Kidney (tissue), 14 donors: ENCODE data around the gene NHLRC1. TPM values are rescaled to one million over a fixed set of nuclear protein-coding genes. Genes with fewer than 3 reads are reported as not detected.

Experiments
- DNase-seq, 5 donors: peaks; one replicate each; pipeline ENCODE4 v3.0.0-alpha.2; 2013 to 2020
- FAIRE-seq: peaks from 2 replicates; lab custom pipeline; 2012; peaks lifted over from hg19 to GRCh38; lab: Jason Lieb, UNC
- H3K27ac ChIP-seq, 2 donors: one replicate each; pipeline ENCODE4 v1.7.0; 2013; ENCODE audit warnings: low read depth in 2 of 2, low read length in 2 of 2, inconsistent platforms in 1 of 2
- H3K27me3 ChIP-seq: one replicate; pipeline ENCODE4 v1.7.1; 2013; ENCODE audit warnings: low read length, inconsistent platforms; ENCODE audit not compliant: control insufficient read depth, insufficient read depth
- H3K36me3 ChIP-seq, 3 donors: one replicate each; pipeline versions ENCODE4 v1.7.0 to v1.7.1; 2013; ENCODE audit warnings: low read length in 3 of 3, control low read depth in 1 of 3, inconsistent platforms in 1 of 3; ENCODE audit not compliant: insufficient read depth in 3 of 3, control insufficient read depth in 2 of 3
- H3K4me1 ChIP-seq, 3 donors: one replicate each; pipeline versions ENCODE4 v1.7.0 to v1.7.1; 2013; ENCODE audit warnings: low read length in 3 of 3, inconsistent platforms in 1 of 3, low read depth in 1 of 3; ENCODE audit not compliant: control insufficient read depth in 2 of 3, insufficient read depth in 2 of 3
- H3K4me3 ChIP-seq, 3 donors: one replicate each; pipeline versions ENCODE4 v1.7.0 to v1.8.1; 2013; ENCODE audit warnings: low read length in 3 of 3, control low read depth in 1 of 3, inconsistent platforms in 1 of 3
- H3K9ac ChIP-seq, 3 donors: one replicate each; pipeline versions ENCODE4 v1.7.0 to v1.7.1; 2013; ENCODE audit warnings: low read length in 3 of 3, control low read depth in 1 of 3, inconsistent platforms in 1 of 3
- H3K9me3 ChIP-seq, 3 donors: one replicate each; pipeline versions ENCODE4 v1.7.0 to v1.7.1; 2013; ENCODE audit warnings: low read length in 3 of 3, control low read depth in 1 of 3, inconsistent platforms in 1 of 3; ENCODE audit not compliant: control insufficient read depth in 2 of 3, insufficient read depth in 1 of 3
- intact Hi-C: fragments of 100-400 bp; cut with DNase I; formaldehyde crosslinking; loops from one replicate; pipeline ENCODE4 v1.11.1; 2022
- polyA plus RNA-seq: library from polyadenylated mRNA; stranded (reverse); fragments of 350-450 nt; fragmentation: Illumina TruSeq; extraction: RNeasy Lipid Tissue Mini Kit (QIAGEN cat#74804); gene quantifications from one replicate; pipeline ENCODE4 v1.2.3, GENCODE V29; 2014; ENCODE audit warnings: low read depth, low replicate concordance; ENCODE audit not compliant: insufficient read depth
- total RNA-seq: library from RNA; stranded (reverse); fragmentation: NEBNext Ultra II Directional; extraction: Animal tissue kit (Norgen Biotek cat#: 25700); gene quantifications from one replicate; pipeline ENCODE4 v1.2.1, GENCODE V29; 2021
- TF ChIP-seq, protein P1 (sequence below): IDR thresholded peaks from 3 replicates; pipeline ENCODE4 v1.5.1; 2012; ENCODE audit warnings: mild to moderate bottlenecking, moderate library complexity, borderline replicate concordance; ENCODE audit not compliant: insufficient read depth; ENCODE audit errors: extremely low read depth
- donor health status: control.
- donor health status: control.
- donor health status: control.
- donor health status: control.
- donor health status: control.
- donor health status: DM: yes; HTN: yes; CAD: no.
- donor health status: Normal renal cell carcinoma (clear cell type).

The NHLRC1 gene
- total and polyA plus RNA-seq, 2 donors from 2014 or later, result 1.8 to 2.0 TPM

DNA sequence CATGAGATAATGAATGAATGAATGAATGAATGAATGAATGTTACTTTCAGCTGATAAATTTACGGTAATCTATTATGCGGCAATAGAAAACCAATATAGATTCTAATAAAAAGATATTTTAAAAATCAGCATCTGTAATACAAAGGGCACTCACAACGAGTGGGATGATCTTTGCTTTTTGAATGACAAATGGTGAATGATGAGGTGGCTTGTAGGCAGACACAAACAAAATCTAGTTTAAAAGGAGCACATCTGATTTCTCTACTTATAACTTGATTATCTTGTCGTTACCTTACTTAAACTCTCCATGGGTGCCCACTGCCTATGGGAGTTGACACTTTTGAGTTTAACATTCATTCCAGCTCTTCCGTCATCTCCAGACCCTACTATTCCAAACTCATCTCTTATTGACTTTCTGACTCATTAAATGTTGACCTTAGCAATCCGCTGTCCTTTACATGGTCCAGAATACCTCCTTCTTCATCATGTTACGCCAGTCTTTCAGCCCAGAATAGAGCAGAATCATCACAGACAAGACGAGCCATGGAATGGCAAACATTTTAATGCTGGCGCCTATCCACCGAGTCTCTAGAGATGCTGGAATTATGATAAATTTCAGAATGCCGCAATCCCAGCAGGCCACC, 41.3 kb downstream of the NHLRC1 start:
- DNase-seq, result no peak

DNA sequence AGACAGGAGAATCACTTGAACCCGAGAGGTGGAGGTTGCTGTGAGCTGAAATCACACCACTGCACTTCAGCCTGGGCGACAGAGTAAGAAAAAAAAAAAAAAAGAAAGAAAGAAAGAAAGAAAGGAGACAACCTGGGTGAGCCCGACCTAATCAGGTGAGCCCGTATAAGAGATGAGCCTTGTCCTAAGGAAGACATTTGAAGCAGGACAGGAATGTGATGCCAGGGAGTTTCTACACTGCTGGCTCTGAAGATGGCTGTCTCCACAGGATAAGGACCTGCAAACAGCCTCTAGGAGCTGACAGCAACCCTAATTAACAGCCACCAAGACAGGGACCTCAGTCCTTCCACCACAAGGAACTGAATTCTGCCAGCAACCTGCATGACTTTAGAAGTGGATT, 41.9 kb downstream of the NHLRC1 start:
- DNase-seq, result no peak
- FAIRE-seq, result no peak
- Histone ChIP-seq H3K36me3 (no peaks in the 10 kb centered on the region), H3K9me3 (no peaks in the 10 kb centered on the region), H3K4me3 (no peak overlapping the region), H3K27ac (no peak overlapping the region), H3K9ac (no peak overlapping the region), H3K27me3 (no peaks in the 10 kb centered on the region), H3K4me1 (no peaks in the 10 kb centered on the region)
- TF ChIP-seq, protein P1, sequence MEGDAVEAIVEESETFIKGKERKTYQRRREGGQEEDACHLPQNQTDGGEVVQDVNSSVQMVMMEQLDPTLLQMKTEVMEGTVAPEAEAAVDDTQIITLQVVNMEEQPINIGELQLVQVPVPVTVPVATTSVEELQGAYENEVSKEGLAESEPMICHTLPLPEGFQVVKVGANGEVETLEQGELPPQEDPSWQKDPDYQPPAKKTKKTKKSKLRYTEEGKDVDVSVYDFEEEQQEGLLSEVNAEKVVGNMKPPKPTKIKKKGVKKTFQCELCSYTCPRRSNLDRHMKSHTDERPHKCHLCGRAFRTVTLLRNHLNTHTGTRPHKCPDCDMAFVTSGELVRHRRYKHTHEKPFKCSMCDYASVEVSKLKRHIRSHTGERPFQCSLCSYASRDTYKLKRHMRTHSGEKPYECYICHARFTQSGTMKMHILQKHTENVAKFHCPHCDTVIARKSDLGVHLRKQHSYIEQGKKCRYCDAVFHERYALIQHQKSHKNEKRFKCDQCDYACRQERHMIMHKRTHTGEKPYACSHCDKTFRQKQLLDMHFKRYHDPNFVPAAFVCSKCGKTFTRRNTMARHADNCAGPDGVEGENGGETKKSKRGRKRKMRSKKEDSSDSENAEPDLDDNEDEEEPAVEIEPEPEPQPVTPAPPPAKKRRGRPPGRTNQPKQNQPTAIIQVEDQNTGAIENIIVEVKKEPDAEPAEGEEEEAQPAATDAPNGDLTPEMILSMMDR, result no peak
- intact Hi-C loops, result no loop called here

More for the DNA sequence above, 41.3 kb downstream of the NHLRC1 start:
- Histone ChIP-seq H3K36me3 (no peaks in the 10 kb centered on the region), H3K9ac (no peak overlapping the region), H3K4me3 (no peak overlapping the region), H3K27ac (no peak overlapping the region), H3K9me3 (no peaks in the 10 kb centered on the region), H3K4me1 (no peaks in the 10 kb centered on the region), H3K27me3 (no peaks in the 10 kb centered on the region)
- TF ChIP-seq, protein P1, result no peak
- intact Hi-C loops, result no loop called here
- FAIRE-seq, result no peak

DNA sequence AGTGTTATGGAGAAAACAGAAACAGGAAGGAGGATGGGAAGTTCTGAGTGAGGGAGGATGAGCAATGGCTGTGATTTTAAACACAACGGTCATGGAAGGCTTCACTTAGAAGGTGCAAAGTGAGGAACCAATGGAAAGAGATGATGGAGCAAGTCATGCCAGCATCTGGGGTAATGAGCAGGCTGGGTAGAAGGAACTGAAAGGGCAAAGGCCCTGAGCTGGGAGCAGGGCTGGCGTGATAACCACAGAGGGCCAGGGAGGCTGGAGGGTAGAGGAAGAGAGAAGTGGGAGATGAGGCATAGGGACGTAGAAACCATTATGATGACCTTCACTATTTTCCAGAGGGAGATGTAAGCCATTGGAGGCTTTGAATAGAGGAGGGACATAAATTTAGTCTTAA, 43.6 kb downstream of the NHLRC1 start:
- no peak overlapping the region for H3K4me3 ChIP-seq
- H3K4me1 ChIP-seq, result no peaks in the 10 kb centered on the region
- no peak overlapping the region for H3K27ac ChIP-seq
- FAIRE-seq (no peak), DNase-seq (no peak)
- TF ChIP-seq, protein P1, result no peak
- no peaks in the 10 kb centered on the region for H3K9me3 ChIP-seq
- intact Hi-C loops, result no loop called here
- no peaks in the 10 kb centered on the region for H3K27me3 ChIP-seq
- H3K36me3 ChIP-seq, result no peaks in the 10 kb centered on the region
- H3K9ac ChIP-seq, result no peak overlapping the region

DNA sequence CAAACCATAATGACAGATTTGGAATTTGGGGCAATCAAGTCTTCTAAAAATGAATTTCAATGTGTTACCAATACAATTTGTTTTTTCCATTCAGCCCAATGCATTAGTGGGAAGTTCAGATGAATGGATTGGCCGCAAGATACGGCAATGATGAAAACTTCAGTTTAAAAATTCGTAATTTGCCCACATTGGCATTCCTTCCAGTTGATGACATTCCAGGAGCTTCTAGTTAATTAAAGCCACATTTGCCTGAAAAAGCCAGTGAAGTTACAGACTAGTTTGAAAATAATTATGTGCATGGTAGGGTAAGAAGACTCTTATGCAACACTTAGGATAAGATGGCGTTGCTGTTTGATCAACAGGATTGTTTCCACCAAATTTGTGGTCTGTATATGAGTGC, 46.2 kb downstream of the NHLRC1 start:
- H3K36me3 ChIP-seq, result no peaks in the 10 kb centered on the region
- H3K27me3 ChIP-seq, result no peaks in the 10 kb centered on the region
- TF ChIP-seq, protein P1, result no peak
- FAIRE-seq (no peak), DNase-seq (no peak)
- H3K4me3 ChIP-seq, result no peak overlapping the region
- H3K9ac ChIP-seq, result no peak overlapping the region
- H3K9me3 ChIP-seq, result no peaks in the 10 kb centered on the region
- no peak overlapping the region for H3K27ac ChIP-seq
- intact Hi-C loops, result no loop called here
- H3K4me1 ChIP-seq, result no peaks in the 10 kb centered on the region
